HG03159 (cell line): Measurements from ENCODE around the gene CHRND.
"Not testable (repeated sequence)": the region's sequence is repeated elsewhere in the genome, so short reads cannot be mapped to it uniquely, and the experiment has no call there.

Source experiments
- ATAC-seq: cut with Tn5 transposase; IDR thresholded peaks from one replicate; pipeline ENCODE4 v1.9.1; 2021; ENCODE audit warnings: mild to moderate bottlenecking, moderate library complexity; ENCODE audit not compliant: unreplicated experiment

CHRND gene

DNA sequence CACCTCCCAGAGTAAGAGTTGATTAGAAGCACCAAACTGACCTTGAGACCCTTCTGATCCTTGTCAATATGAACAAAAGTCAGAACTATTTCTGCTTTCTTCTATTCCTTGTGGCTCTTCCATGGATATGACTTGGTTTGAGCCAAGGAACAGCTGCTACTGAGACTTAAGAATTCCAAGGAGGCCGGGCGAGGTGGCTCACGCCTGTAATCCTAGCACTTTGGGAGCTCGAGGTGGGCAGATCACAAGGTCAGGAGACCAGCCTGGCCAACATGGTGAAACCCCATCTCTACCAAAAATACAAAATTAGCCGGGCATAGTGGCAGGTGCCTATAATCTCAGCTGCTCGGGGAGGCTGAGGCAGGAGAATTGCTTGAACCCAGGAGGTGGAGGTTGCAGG is 44.5 kb downstream of the CHRND start:
- ATAC-seq = not testable (repeated sequence)

DNA sequence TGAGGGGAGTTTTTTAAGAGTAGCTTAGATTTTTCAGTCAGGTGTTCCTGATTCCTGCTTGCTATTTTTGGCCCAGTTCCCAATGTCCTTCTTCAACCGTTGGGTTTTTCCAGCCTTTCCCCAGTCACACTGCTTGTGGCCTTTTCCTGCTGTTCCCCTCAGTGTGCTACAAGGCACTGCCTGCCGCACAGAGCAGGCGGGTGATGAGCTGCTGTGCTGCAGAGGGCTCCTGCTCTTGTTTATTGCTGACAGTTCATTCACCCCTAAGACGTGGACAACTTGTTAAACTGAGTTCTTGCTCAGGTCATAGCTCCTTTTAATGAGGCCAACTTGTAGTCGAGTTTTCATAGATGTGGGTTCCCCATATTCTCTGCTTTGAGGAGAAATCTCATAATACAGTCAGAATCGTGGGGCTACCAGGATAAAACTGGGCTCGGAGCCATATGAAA is 45.1 kb downstream of the CHRND start:
- ATAC-seq = no peak

DNA sequence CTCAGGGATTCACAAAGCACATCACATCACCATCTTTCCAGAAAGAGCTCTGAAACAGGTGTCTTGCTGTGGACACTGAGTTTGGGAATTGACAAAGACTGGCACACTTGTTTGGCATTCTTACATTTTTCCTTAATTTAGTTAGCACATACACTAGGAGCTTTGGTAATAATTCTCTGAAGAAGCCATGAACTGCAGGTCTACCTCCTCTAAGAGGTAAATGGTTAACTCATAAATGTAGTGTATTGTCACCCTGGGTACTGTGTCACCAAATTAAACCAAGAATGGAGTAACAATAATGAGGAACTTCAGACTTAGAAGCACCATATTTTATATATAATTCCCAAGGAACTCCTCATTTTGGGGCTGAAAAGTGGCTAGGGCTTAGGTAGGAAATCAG is 47.1 kb downstream of the CHRND start:
- no peak for ATAC-seq

DNA sequence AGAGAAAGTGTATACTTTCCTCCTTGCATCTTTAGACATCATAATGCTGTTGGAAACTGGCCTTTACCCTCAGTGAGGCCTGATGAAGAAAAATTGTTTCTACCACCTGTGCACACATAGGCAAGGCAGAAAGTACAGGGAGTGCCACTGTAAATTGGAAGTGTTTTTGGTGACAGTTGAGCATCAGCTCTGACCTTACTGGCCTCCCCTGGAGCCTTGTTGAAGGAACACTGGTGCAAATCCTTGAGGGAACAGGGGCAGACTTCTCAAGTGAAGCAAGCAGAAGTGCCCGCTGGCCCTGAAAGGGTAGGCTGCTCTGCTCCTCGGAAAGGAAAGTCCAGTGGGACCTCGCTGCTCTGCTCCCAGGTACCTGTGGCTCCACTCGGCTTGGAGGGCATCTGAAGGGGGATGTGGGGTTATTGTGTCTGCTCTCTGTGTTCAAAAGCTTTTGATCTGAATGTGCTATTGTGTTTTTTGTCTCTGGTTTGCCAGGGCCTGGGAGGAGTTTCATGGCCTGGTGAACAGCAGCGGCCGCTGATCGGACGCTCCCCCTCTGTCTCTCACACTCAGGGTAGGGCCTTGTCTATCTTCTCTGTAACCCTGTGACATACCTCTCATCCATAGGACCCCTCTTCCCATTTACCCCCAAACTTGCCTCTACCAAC is 47.9 kb downstream of the CHRND start:
- ATAC-seq = no peak

DNA sequence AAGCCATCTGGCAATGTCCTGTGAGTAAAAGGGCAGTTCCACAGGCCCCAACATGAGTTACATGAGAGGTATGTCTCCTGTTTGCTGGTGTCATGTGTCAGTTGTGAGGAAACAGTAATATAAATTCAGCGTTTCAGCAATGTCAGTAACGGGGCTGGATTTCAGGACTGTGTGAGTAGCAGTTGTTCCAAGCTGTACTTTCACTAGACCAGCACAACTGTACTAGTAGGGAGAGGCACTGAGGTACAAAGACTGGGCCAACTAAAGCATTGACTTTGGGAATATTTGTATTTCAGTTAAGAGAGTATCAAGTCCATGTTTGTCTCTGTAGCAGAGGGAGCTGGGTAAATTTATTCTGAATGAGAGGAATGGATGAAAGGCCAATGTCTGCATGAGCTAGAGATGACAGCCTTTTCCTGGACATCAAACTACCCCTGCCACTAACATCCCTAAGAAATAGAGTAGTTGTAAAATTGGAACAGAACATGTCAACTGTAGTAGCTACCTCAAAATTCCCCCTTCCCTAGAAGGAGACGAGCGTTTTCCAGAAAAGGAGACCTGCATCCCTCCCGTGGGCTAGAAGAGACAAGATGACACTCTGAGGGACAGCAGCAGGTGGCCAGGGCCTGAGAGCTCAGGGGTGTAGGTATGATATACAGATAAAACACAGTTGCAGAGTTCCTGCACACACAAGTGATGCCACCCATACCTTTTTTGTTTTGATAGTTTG is 48.9 kb downstream of the CHRND start:
- no peak for ATAC-seq

DNA sequence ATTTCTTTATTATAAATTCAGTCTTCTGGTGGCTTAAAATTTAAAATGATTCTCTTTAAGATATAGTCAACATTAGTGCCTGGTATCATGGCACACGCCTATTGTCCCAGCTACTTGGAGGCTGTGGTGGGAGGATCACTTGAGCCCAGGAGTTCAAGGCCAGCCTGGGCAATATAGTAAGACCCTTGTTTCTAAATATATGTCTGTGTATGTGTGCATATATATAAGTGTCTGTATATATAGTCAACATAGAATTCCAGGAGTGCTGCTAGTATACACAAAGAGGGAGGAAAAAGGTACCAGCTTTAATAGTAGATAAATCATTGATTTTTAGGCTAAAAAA is 49.4 kb downstream of the CHRND start:
- ATAC-seq = no peak

DNA sequence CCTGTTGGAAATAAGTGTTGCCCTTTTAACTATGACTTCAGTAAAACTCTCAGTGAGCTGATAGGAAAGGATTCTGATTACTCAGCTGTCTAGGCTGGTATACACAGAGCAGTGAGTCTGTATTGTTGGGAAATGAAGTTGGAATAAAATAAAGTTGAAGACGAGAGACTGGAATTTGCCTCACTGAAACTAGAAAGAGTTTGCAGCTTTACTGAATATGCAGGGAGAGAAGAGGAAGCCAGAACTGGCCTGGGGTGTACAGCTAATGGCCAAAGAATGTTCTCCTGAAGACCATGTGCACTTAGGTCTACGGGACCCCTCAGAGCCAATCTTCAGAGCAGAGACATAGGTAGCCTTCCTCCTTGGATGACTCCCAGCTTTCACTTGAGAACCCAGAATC is 51.0 kb downstream of the CHRND start:
- no peak for ATAC-seq

DNA sequence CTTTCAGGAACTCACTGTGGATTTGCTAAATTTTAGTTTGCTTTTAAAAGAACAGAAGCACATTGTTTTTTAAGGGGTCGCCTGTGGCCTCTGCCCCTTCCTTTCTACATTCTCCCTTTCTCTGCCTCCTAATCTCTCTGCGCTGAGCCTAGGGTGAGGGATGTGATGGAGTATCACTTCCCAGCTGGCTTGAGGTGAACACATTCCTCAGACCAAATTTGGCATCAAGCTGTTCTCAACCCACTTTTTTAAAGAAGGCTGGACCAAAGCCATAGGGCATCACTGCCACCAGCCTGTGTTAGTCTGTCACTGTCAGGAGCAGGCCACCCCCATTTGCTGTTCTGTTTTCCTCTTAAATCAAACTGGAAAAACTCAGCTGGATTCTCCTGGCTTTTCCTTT is 51.9 kb downstream of the CHRND start:
- no peak for ATAC-seq

DNA sequence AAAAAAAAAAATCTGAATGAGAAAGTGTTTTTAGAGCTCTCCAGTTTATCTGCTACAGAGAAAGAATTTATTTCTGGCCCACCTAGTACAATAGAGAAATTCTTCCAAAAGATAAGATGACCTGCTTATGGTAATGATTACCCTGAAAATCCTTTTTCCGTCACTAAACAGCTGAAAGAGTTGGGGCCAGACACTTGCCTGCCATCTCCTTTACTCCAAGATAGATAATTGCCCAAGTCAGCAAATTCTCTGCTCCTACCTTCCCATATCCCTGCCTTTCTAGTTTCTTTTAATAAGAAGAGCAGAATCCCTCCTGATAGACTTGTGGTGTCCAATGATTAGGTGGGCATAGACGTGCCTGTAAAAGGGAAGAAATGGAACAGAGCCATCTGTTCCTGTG is 52.7 kb downstream of the CHRND start:
- no peak for ATAC-seq

DNA sequence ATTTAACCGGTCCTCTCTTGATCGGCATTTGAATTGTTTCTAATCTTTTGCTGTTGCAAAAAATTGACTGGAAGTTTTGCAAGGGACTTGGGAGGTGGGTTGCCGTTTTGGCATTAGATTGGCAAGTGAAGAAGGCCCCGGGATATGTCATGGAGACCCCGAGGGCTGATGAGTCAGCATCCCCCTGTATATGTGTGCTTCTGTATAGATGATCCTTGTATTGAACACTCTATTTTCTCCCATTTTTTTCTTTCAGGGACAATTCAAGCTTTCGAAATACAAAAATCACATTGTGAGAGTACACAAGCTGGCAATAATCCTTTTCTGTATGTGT is 54.7 kb downstream of the CHRND start:
- no peak for ATAC-seq

DNA sequence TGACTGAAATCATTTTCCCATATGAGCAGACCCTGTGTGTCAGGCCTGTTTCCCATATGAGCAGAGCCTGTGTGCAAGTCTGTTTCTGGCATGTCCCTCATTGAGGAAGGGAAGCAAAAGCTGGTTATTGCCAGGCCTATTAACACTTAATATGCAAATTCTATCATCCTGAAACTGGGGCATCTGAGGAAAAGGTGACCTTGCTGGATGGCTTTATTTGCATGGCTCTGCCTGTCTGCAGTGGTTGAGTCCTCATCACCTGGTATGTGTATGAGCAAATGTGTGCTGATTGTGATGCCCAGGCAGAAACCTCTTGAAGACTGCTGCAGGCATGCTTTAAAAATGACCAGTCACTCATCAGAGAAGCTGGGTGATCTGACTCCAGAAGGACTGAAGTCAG is 55.8 kb downstream of the CHRND start:
- ATAC-seq = peak; percentile 45

DNA sequence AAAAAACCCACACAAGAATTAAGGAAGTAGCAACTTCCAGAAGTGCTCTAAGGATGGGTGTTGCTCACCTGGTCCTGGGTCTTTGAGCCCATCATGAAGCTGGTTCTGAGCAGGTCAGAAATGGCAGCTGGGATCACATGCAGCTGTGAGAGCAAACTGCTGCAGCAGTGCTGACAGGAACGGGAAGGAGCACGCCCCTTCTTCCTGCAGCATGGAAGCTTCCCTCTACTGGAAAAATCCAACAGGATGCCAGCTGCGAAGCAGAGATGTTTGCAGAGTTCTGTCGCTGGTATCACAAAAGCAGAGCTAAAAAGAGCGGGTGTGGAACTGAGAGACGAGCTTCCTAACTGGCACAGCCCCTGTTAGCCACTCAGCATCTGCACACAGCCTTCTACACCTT is 58.3 kb downstream of the CHRND start:
- no peak for ATAC-seq
